ENCODE data around the gene KRT24.

The KRT24 gene

GRCh38 chr17:40697297-40697696 is 6.3 kb downstream of the KRT24 start:
- no peak overlapping the region for H3K4me3 ChIP-seq (ENCODE audit: control insufficient read depth in 1 of 7, extremely low read depth in 1 of 7, insufficient read depth in 4 of 7, low read depth in 2 of 7, low read length in 6 of 7)
- no peaks in the 10 kb centered on the region for H3K36me3 ChIP-seq (ENCODE audit: control insufficient read depth in 4 of 4, insufficient read depth in 4 of 4, low read length in 3 of 4)
- peaks cover 8 to 88% (median 48%) of the 10 kb centered on the region in 5 experiments for H3K27me3 ChIP-seq (replicated peaks in 2 of 5; ENCODE audit: control insufficient read depth in 4 of 5, insufficient read depth in 5 of 5, low read length in 4 of 5)
- peaks cover 0 to 5% (median 0%) of the 10 kb centered on the region in 4 experiments for H3K4me1 ChIP-seq (ENCODE audit: control extremely low read depth in 1 of 4, control insufficient read depth in 4 of 4, insufficient read depth in 4 of 4, low read length in 3 of 4)
- no peak for DNase-seq
- WGBS (ENCODE audit: insufficient coverage): 83% methylated on average over 7 of the region's 7 CpGs
- H3K9me3 ChIP-seq (ENCODE audit: control extremely low read depth in 1 of 5, control insufficient read depth in 4 of 5, insufficient read depth in 2 of 5, low read depth in 1 of 5, low read length in 4 of 5): no peaks in the 10 kb centered on the region
- H3K27ac ChIP-seq (ENCODE audit: insufficient read depth in 1 of 2, low read depth in 1 of 2, low read length in 2 of 2, poor library complexity in 1 of 2, severe bottlenecking in 2 of 2): no peak overlapping the region
- POLR2A ChIA-PET: no interaction called here
- CTCF ChIA-PET: no interaction called here

GRCh38 chr17:40696651-40697072 is 6.9 kb downstream of the KRT24 start:
- peak in 1 of 3 donors; percentile 6 for DNase-seq
- Histone ChIP-seq H3K36me3 (ENCODE audit: control insufficient read depth in 4 of 4, insufficient read depth in 4 of 4, low read length in 3 of 4) (no peaks in the 10 kb centered on the region), H3K9me3 (ENCODE audit: control extremely low read depth in 1 of 5, control insufficient read depth in 4 of 5, insufficient read depth in 2 of 5, low read depth in 1 of 5, low read length in 4 of 5) (no peaks in the 10 kb centered on the region), H3K27ac (ENCODE audit: insufficient read depth in 1 of 2, low read depth in 1 of 2, low read length in 2 of 2, poor library complexity in 1 of 2, severe bottlenecking in 2 of 2) (no peak overlapping the region), H3K27me3 (replicated peaks in 2 of 5; ENCODE audit: control insufficient read depth in 4 of 5, insufficient read depth in 5 of 5, low read length in 4 of 5) (peaks cover 8 to 89% (median 49%) of the 10 kb centered on the region in 5 experiments), H3K4me3 (ENCODE audit: control insufficient read depth in 1 of 7, extremely low read depth in 1 of 7, insufficient read depth in 4 of 7, low read depth in 2 of 7, low read length in 6 of 7) (no peak overlapping the region), H3K4me1 (ENCODE audit: control extremely low read depth in 1 of 4, control insufficient read depth in 4 of 4, insufficient read depth in 4 of 4, low read length in 3 of 4) (peaks cover 0 to 5% (median 0%) of the 10 kb centered on the region in 4 experiments)
- POLR2A ChIA-PET: no interaction called here
- 17% methylated on average over 1 of the region's 3 CpGs for WGBS (ENCODE audit: insufficient coverage)
- CTCF ChIA-PET: interaction anchor here (0.9 kb wide), 1 partner anchor 50 kb away, joined by 3 read pairs; no protein-coding TSS in a partner anchor

- Histone ChIP-seq H3K27me3 (replicated peaks in 2 of 5; ENCODE audit: control insufficient read depth in 4 of 5, insufficient read depth in 5 of 5, low read length in 4 of 5) (peaks cover 8 to 89% (median 49%) of the 10 kb centered on the region in 5 experiments), H3K27ac (ENCODE audit: insufficient read depth in 1 of 2, low read depth in 1 of 2, low read length in 2 of 2, poor library complexity in 1 of 2, severe bottlenecking in 2 of 2) (no peak overlapping the region), H3K9me3 (ENCODE audit: control extremely low read depth in 1 of 5, control insufficient read depth in 4 of 5, insufficient read depth in 2 of 5, low read depth in 1 of 5, low read length in 4 of 5) (no peaks in the 10 kb centered on the region), H3K4me3 (ENCODE audit: control insufficient read depth in 1 of 7, extremely low read depth in 1 of 7, insufficient read depth in 4 of 7, low read depth in 2 of 7, low read length in 6 of 7) (no peak overlapping the region), H3K36me3 (ENCODE audit: control insufficient read depth in 4 of 4, insufficient read depth in 4 of 4, low read length in 3 of 4) (no peaks in the 10 kb centered on the region), H3K4me1 (ENCODE audit: control extremely low read depth in 1 of 4, control insufficient read depth in 4 of 4, insufficient read depth in 4 of 4, low read length in 3 of 4) (peaks cover 0 to 5% (median 0%) of the 10 kb centered on the region in 4 experiments)
- ChIA-PET POLR2A (interaction anchor here (0.8 kb wide), 1 partner anchor 10 kb away, joined by 3 read pairs; no protein-coding TSS in a partner anchor), CTCF (interaction anchor here (0.9 to 1.0 kb wide), 2 partner anchors 49 to 76 kb away, joined by 3 to 6 read pairs; no protein-coding TSS in a partner anchor)
- WGBS (ENCODE audit: insufficient coverage): 95% methylated on average over 4 of the region's 6 CpGs
- DNase-seq: peak in 2 of 3 donors; percentile 29 to 33
Measured at GRCh38 chr17:40695874-40696472, 7.6 kb downstream of the KRT24 start.

- Histone ChIP-seq H3K4me1 (ENCODE audit: control extremely low read depth in 1 of 4, control insufficient read depth in 4 of 4, insufficient read depth in 4 of 4, low read length in 3 of 4) (peaks cover 0 to 5% (median 0%) of the 10 kb centered on the region in 4 experiments), H3K9me3 (ENCODE audit: control extremely low read depth in 1 of 5, control insufficient read depth in 4 of 5, insufficient read depth in 2 of 5, low read depth in 1 of 5, low read length in 4 of 5) (no peaks in the 10 kb centered on the region), H3K27ac (ENCODE audit: insufficient read depth in 1 of 2, low read depth in 1 of 2, low read length in 2 of 2, poor library complexity in 1 of 2, severe bottlenecking in 2 of 2) (no peak overlapping the region), H3K4me3 (ENCODE audit: control insufficient read depth in 1 of 7, extremely low read depth in 1 of 7, insufficient read depth in 4 of 7, low read depth in 2 of 7, low read length in 6 of 7) (no peak overlapping the region), H3K27me3 (replicated peaks in 2 of 5; ENCODE audit: control insufficient read depth in 4 of 5, insufficient read depth in 5 of 5, low read length in 4 of 5) (peaks cover 8 to 87% (median 47%) of the 10 kb centered on the region in 5 experiments), H3K36me3 (ENCODE audit: control insufficient read depth in 4 of 4, insufficient read depth in 4 of 4, low read length in 3 of 4) (no peaks in the 10 kb centered on the region)
- CTCF ChIA-PET: interaction anchor here (0.8 kb wide), 1 partner anchor 13 kb away, joined by 3 read pairs; no protein-coding TSS in a partner anchor
- POLR2A ChIA-PET: no interaction called here
- no peak for DNase-seq
- 94% methylated on average over 9 of the region's 9 CpGs for WGBS (ENCODE audit: insufficient coverage)
Measured at GRCh38 chr17:40694584-40694983, 9.0 kb downstream of the KRT24 start.

- Histone ChIP-seq H3K9me3 (ENCODE audit: control extremely low read depth in 1 of 5, control insufficient read depth in 4 of 5, insufficient read depth in 2 of 5, low read depth in 1 of 5, low read length in 4 of 5) (no peaks in the 10 kb centered on the region), H3K27ac (ENCODE audit: insufficient read depth in 1 of 2, low read depth in 1 of 2, low read length in 2 of 2, poor library complexity in 1 of 2, severe bottlenecking in 2 of 2) (no peak overlapping the region), H3K27me3 (replicated peaks in 2 of 5; ENCODE audit: control insufficient read depth in 4 of 5, insufficient read depth in 5 of 5, low read length in 4 of 5) (peaks cover 2 to 39% (median 15%) of the 10 kb centered on the region in 5 experiments), H3K36me3 (ENCODE audit: control insufficient read depth in 4 of 4, insufficient read depth in 4 of 4, low read length in 3 of 4) (no peaks in the 10 kb centered on the region), H3K4me1 (ENCODE audit: control extremely low read depth in 1 of 4, control insufficient read depth in 4 of 4, insufficient read depth in 4 of 4, low read length in 3 of 4) (no peaks in the 10 kb centered on the region), H3K4me3 (ENCODE audit: control insufficient read depth in 1 of 7, extremely low read depth in 1 of 7, insufficient read depth in 4 of 7, low read depth in 2 of 7, low read length in 6 of 7) (no peak overlapping the region)
- ChIA-PET CTCF (no interaction called here), POLR2A (no interaction called here)
- WGBS (ENCODE audit: insufficient coverage): 100% methylated on average over 1 of the region's 5 CpGs
- DNase-seq: no peak
Measured at GRCh38 chr17:40687106-40687505, 16.4 kb downstream of the KRT24 start.

- DNase-seq: no peak
- WGBS (ENCODE audit: insufficient coverage): 88% methylated on average over 2 of the region's 4 CpGs
- ChIA-PET POLR2A (no interaction called here), CTCF (no interaction called here)
- Histone ChIP-seq H3K9me3 (ENCODE audit: control extremely low read depth in 1 of 5, control insufficient read depth in 4 of 5, insufficient read depth in 2 of 5, low read depth in 1 of 5, low read length in 4 of 5) (no peaks in the 10 kb centered on the region), H3K4me3 (ENCODE audit: control insufficient read depth in 1 of 7, extremely low read depth in 1 of 7, insufficient read depth in 4 of 7, low read depth in 2 of 7, low read length in 6 of 7) (no peak overlapping the region), H3K27me3 (replicated peaks in 2 of 5; ENCODE audit: control insufficient read depth in 4 of 5, insufficient read depth in 5 of 5, low read length in 4 of 5) (peaks cover 2 to 35% (median 12%) of the 10 kb centered on the region in 5 experiments), H3K27ac (ENCODE audit: insufficient read depth in 1 of 2, low read depth in 1 of 2, low read length in 2 of 2, poor library complexity in 1 of 2, severe bottlenecking in 2 of 2) (no peak overlapping the region), H3K36me3 (ENCODE audit: control insufficient read depth in 4 of 4, insufficient read depth in 4 of 4, low read length in 3 of 4) (no peaks in the 10 kb centered on the region), H3K4me1 (ENCODE audit: control extremely low read depth in 1 of 4, control insufficient read depth in 4 of 4, insufficient read depth in 4 of 4, low read length in 3 of 4) (no peaks in the 10 kb centered on the region)
Measured at GRCh38 chr17:40686192-40686591, 17.4 kb downstream of the KRT24 start.

- no peak overlapping the region for H3K27ac ChIP-seq (ENCODE audit: insufficient read depth in 1 of 2, low read depth in 1 of 2, low read length in 2 of 2, poor library complexity in 1 of 2, severe bottlenecking in 2 of 2)
- no peaks in the 10 kb centered on the region for H3K36me3 ChIP-seq (ENCODE audit: control insufficient read depth in 4 of 4, insufficient read depth in 4 of 4, low read length in 3 of 4)
- H3K4me1 ChIP-seq (ENCODE audit: control extremely low read depth in 1 of 4, control insufficient read depth in 4 of 4, insufficient read depth in 4 of 4, low read length in 3 of 4): no peaks in the 10 kb centered on the region
- DNase-seq: no peak
- no peak overlapping the region for H3K4me3 ChIP-seq (ENCODE audit: control insufficient read depth in 1 of 7, extremely low read depth in 1 of 7, insufficient read depth in 4 of 7, low read depth in 2 of 7, low read length in 6 of 7)
- ChIA-PET POLR2A (no interaction called here), CTCF (interaction anchor here (2.0 kb wide), 1 partner anchor 11 kb away, joined by 6 read pairs; no protein-coding TSS in a partner anchor)
- peaks cover 2 to 59% (median 20%) of the 10 kb centered on the region in 5 experiments for H3K27me3 ChIP-seq (replicated peaks in 2 of 5; ENCODE audit: control insufficient read depth in 4 of 5, insufficient read depth in 5 of 5, low read length in 4 of 5)
- no peaks in the 10 kb centered on the region for H3K9me3 ChIP-seq (ENCODE audit: control extremely low read depth in 1 of 5, control insufficient read depth in 4 of 5, insufficient read depth in 2 of 5, low read depth in 1 of 5, low read length in 4 of 5)
Measured at GRCh38 chr17:40680998-40681397, 22.6 kb downstream of the KRT24 start.

Data from common myeloid progenitor, CD34-positive (primary cell).